GM18909 (cell line): ENCODE measurements around the gene PLK3.
A peak's percentile ranks its signal among the peaks of the same experiment; 100 is the strongest.
"Not testable (repeated sequence)": the region's sequence is repeated elsewhere in the genome, so short reads cannot be mapped to it uniquely, and the experiment has no call there.

ENCODE experiments used
- ATAC-seq: cut with Tn5 transposase; IDR thresholded peaks from one replicate; pipeline ENCODE4 v1.9.1; 2021; ENCODE audit warnings: mild to moderate bottlenecking; ENCODE audit not compliant: unreplicated experiment, poor library complexity

PLK3 gene

DNA sequence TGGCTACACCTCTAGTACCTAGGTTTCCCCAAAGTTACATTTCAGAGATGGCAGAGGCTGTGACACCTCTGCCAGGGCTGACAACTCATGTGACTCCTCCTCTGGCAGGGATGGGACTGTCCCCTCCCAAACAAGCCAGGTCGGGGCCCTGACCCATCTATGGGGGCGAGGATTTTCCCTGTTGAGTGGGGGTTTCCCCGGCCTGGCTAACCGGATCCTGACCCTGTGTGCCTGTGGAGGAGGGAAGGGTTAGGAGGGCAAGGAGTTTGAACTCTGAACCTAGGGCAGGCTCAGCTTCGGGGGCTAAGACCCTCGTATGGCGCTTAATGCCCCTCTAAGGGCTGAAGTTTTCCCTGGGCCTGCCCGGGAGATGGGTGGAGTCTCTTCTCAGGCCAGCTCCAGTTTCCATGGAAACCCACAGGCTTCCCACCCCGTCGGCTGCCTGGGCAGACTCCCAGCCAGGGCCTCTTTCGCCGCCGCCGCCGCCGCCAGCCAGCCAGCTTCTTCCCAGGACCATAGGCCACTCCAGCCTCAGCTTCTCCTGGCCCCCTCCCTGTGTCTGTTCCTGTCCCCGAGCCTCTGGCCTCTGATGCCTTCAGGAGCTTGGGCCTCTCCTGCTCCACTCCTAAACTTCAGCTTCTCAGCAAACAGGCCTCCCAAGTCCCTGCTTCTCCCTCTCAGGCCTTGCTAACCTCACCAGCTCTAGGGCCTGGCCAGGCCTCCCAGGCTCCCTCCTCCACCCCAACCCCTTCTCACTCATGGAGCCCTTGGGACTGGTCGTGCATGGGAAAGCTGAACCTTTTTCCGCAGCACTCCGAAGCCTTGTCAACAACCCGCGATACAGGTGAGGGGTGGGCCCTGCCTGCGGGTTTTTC is 8.1 kb downstream of the PLK3 start, which contains the start of gene BTBD19:
BTBD19 (plus strand) TSS at position 461 of the 875 bp plus-strand sequence; CDS start at position 759, 298 bp downstream.
- peak; percentile 34 for ATAC-seq

DNA sequence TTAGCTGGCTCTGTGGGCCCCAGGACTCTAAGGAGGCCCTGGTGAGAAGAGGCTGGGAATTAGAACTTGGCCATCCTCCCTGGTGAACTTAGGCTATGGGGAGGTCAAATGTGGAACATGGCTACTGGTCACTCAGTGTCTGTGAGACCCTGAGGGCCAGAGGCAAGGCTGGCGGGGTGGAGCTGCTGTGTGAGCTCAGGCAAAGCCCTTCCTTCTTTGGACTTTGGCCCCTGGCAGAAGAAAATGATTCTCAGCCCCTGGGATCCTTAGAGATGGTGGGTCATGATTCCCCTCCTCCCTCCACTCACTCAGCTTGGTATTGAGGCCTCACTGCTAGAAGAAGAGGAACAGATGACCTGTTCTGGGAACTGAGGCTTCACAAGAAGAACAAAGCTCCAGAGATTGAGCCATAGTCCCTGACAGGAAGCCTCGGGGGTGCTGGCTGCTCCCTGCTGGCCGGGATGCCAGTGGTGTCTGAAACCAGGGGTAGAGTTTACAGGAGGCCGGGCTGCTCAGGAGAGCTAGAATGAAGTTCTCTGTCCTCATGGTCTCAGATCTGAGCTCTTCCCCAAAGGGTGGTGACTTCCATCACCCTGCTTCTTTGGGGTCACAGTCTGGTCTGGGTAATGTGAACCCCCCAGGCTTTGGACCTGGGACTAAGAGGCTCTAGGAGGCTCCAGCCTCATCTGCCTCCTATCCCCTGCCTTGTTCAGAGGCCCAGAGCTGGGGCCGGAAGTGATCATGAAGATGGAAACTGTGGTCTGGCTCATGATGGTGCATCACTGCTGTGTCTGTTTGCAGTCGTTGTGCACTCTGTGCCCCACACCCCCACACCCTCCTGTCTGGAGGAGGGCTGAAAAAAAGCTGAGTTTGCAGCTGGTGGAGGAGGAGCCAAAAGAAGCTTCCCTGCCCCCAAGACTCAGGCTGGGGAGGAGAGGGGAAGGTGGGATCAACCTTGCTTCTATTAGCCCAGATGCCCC is 9.1 kb downstream of the PLK3 start:
- ATAC-seq = peak; percentile 50

- no peak for ATAC-seq
These were observed 10.1 kb downstream of the PLK3 start for GRCh38 chr1:44810101-44810761.

- not testable (repeated sequence) for ATAC-seq
These were observed 10.6 kb downstream of the PLK3 start for GRCh38 chr1:44810762-44811105.

- ATAC-seq = no peak
These were observed 11.1 kb downstream of the PLK3 start for GRCh38 chr1:44811234-44811633.

DNA sequence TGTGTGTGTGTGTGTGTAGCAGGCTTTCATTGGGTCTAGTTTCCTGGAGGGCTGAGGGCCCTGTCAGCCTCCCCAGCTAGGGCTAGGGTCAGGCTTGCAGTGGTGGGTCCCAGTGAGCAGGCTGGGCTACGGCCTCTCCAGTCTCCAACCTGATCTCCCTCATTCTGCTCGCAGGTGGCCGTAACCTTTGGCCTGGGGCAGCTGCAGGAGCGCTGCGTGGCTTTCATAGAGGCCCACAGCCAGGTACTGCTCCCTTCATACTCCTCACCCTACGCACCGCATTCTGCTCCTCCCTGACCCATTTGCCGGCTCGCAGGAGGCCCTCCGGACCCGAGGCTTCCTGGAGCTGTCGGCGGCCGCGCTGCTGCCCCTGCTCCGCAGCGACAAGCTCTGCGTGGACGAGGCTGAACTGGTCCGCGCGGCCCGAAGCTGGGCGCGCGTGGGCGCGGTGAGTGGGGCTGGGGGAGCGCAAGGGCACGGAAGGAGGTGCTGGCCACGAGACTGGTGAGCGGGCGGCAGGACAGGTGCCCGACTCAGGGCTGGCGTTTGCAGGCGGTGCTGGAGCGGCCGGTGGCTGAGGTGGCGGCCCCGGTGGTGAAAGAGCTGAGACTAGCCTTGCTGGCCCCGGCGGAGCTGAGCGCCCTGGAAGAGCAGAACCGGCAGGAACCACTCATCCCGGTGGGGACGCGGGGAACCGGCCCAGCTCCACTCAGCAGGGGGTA is 12.8 kb downstream of the PLK3 start:
- ATAC-seq = no peak

DNA sequence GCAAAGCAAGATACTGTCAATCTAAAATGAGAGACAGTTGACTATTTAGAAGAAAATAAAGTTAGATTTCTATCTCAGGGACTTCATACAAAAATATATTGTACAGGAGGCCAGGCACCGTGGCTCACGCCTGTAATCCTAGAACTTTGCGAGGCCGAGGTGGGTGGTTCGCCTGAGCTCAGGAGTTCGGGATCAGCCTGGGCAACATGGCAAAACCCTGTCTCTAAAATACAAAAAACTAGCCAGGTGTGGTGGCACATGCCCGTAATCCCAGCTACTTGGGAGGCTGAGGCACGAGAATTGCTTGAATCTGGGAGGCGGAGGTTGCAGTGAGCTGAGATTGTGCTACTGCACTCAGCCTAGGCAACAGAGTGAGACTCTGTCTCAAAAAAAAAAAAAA is 15.7 kb downstream of the PLK3 start:
- not testable (repeated sequence) for ATAC-seq

DNA sequence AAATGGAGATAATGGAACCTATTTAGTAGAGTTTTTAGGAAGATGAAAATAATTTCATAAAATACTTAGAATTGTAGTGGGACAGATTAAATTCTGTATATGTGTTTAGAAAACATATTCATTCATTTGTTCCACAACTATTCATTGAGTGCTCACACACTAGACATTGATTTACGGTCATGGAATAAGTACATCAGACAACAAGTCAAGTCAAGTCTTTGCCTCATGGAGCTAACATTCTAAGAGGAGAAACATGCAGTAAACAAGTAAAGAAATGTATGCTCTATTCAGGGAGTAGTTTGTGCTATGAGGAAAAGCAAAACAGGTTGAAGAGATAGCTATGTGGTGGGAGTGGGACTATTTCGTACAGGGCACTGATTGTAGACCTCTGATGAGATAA is 17.1 kb downstream of the PLK3 start:
- ATAC-seq = no peak

DNA sequence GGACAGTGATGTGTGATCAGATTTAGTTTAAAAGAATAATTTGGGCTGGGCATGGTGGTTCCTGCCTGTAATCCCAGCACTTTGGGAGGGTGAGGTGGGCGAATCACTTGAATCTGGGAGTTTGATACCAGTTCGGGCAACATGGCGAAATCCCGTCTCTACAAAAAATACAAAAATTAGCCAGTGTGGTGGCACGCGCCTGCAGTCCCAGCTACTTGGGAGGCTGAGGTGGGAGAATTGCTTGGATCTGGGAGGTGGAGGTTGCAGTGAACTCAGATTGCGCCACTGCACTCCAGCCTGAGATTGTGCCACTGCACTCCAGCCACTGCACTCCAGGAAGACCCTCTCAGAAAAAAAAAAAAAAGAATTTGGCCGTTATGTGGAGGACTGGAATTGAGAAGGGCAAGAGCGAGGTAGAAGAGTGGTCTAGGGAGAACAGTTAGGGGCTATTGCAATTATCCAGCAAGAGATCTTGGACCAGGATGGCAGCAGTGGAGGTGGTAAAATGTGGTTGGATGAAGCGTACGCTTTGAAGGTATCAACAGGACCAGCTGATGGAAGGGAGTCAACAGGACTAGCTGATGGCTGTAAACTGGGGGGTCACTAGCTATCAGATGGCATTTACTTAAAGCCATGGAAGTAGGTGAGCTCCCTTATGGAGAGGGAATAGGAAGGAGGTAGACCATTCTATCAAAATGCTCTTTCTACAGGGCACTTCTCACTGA is 17.8 kb downstream of the PLK3 start:
- no peak for ATAC-seq

DNA sequence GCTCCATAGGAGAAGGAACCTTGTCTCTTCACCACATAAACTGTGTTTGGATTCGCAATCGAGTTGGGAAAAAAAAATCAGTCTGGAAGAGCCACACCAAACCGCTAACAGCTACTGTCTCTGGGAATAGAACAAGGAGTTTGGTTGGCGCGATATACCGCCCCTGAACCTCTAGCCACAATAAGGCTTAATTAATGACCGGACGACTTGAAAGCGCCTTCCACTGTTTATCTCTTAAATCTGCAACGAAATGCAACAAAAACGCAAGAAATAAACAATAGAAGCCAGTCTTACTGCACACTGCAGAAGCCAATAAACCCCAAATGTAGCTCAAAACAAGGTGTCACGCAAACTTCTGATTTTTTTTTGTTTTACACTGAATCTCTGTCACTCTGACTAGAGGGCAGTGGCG is 19.0 kb downstream of the PLK3 start:
- no peak for ATAC-seq

- ATAC-seq = peak; percentile 84
These were observed 19.6 kb downstream of the PLK3 start for GRCh38 chr1:44819608-44820327.

DNA sequence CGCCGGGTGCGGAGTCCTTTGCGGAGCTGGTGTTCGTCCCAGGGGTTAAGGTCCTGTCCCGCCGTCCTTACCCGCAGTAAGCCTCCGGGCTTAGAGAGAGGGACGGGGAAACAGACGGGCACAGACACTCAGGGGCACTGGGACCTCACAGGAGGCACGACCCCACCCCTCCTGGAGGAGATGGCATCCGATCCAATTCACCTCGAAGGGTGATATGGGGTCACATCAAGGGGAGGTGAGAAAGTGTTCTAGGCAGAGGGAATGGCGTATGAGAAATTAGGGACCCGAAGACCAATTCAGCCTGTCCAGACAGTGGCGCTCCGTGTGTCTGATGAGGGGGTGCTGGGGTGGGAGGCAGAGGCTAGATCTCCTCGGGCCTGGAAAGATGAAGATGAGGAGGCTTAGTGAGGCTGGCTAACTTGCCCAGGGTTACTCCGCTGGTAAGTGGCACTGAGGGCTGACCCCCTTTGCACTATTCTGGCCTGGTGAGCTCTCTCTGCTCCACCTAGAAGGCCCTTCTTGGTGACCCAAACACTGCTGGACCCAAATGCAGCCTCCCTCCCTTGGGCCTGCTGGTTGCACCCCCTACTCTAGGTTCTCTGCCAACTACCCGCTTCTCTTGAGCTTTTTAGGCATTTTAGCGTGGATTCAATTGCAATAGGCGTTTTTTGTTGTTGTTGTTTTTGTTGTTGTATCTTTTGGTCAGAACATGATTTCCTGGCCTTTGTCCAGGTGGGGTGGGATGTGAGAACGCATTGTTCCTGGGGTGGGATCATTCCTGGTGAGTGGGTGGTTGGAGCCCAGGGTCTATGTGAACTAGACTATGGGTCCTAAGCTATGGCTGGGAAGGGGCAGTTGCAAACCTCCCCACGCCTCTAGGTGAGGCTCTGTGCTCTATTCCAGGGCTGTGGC is 20.4 kb downstream of the PLK3 start:
- peak; percentile 8 for ATAC-seq

- ATAC-seq = no peak
These were observed 21.1 kb downstream of the PLK3 start for GRCh38 chr1:44821240-44821715.

GRCh38 chr1:44822131-44822701 is 22.0 kb downstream of the PLK3 start:
- no peak for ATAC-seq

GRCh38 chr1:44822981-44823451 is 22.8 kb downstream of the PLK3 start:
- no peak for ATAC-seq

- ATAC-seq = not testable (repeated sequence)
These were observed 24.2 kb downstream of the PLK3 start for GRCh38 chr1:44824392-44824791.
